CD4-positive, alpha-beta T cell treated with Interferon gamma for 1 hour (primary cell): Measurements from ENCODE around the gene RET.

ENCODE experiments used
- DNase-seq: peaks from one replicate; pipeline ENCODE4 v3.0.0-alpha.2; 2020

Gene RET

DNA sequence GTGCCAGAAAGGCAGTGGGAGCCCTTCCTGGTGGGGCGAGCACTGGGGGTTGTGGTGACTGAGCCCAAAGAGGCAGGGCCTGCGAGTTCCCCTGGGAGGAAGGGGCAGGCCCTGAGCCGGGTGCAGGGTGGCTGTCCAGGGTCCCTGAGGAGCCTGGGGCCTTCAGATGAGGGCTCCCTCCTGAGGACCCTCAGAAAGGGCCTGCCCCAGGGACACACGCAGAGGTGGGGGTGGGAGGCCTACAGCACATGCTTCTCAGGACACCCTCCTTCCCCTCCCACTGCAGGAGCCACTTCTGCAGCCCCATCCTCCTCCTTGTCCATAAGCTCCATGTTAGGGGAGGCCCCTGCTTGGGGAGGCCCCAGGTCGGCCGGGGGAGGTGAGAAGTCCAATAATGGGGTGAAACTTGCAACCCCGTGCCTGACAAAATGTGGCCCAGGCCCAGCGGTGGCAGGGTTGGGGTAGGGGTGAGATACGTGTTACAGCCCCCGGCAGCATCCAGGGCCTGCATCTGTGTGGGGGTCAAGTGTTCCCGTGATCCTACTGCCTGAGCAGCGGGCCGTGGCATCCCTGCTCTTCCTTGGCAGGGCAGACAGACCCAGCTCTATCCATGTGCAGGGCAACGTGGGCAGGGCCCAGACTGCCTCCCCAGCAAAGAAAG is 31.8 kb upstream of the RET start:
- DNase-seq, result no peak

DNA sequence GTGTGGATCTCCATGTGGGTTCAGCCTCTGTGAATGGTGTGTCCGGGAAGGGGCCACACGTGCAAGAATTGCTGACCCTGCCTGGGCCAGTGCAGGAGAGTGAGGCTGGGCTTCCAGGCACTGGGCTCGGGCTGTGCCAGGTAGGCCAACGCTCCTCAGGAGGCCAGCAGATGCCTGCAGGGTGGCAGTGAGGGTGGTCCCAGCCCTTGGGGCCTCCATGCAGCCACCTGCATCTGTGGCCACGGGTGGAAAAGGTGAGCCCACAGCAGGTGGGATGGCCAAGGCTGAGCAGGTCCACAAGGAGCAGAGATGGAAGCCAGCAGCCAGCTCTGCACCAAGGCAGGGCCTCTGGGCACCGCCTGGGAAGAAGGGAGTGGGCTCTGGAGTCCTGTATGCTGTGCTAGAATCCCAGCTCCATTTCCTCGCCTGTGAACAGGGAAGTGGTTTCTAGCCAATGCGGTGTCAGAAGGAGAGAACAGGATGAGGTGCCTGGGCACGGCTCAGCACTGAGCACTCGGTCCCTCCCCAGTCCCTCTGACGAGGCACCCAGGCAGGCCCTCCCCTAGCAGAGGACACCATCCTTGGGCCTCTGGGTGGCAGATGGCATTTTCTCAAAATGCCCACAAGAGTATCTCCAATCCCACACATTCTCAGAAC is 31.1 kb upstream of the RET start:
- no peak for DNase-seq

DNA sequence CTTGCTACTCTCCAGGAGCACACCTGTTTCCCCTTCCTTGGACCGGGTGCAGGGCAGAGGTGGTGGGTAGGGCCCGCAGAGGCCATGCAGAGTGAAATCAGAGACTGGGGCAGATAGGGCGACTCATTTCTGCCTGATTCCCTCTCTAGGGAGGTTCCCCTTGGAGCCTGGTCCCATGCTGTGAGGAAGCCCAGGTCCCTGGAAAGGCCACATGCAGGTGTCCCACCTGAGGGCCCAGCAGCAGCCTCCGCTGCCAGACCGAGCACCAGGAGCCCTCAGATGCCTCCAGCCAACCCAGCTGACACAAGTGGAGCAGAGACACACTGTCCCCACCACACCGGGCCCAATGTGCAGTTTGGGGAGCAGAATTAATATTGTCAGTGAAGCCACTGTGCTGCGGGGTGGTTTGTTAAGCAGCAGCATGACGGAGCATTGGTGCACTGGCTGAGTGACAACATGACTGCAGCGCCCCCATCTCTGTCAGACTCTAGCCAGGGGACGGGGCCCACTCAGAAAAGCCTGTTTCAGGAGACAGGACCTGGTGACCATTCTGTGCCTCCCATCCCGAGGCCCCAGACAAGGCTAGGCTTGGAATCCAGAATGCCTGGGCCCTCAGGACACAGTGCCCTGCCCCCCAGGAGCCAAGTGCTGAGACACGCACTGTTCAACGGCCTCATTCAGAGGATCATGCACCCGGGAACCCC is 30.4 kb upstream of the RET start:
- no peak for DNase-seq

DNA sequence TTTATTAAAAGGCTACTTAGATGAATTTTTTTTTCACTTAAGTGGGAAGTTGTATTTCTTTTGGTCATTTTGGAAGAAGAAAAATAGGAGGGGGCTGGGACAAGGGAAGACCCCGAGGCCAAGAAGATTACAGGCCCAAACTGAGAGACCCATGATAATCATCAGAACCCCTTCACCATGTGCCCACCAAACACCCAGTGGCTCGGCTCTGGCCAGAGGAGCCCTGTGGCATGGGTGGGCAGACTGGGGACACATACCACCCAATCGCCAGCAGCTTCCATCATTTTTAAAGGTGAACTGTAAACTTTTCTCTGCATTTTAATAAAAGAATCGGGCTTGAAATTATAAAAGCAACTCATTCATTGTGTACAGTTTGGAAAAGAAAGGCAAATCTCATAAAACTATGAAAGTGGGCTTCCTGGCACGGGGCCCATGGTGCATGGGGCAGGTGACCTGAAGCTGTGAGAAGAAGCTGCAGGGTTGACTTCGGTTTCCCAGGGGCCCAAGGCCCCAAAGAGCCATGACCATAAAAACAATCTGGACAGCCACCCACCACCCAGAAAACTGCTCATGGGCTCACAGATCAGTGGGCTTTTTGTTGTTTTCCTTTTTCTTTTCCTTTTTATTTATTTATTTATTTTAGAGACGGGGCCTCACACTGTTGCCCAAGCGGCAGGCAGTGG is 29.4 kb upstream of the RET start:
- DNase-seq, result no peak

DNA sequence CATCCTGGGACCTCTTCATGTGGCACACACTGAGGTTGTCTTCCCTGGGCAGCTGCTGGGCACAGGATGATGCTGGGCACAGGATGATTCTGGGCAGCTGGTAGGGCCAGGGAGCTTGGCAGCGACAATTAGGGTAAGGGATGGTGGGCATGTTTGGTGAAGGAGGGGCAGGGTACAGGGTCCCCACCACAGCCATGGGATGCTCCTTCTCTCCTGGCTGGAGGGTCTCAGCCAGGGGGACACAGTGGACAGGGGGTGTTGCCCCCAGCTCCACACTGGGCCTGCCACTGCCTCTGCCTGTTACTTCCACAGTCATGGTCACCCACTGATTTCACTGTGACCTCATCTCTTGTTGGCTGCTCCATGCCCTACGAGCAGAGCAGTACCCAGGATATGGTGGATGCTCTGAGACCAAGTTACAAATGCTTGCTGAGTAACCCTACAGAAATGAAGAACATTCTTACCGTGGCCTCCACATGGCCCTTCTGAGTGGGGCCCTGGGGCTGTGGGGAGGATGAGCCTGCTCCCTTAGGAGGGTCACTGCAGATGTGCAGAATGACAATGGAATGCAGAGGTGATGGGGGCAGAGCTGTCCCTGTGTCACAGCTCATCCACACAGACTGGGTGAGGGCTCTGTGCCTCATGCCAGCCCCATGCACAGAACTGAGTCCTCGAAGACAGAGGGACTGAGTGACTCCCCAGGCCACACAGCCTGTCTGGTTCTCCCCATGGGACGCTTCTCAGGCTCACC is 28.4 kb upstream of the RET start:
- no peak for DNase-seq

DNA sequence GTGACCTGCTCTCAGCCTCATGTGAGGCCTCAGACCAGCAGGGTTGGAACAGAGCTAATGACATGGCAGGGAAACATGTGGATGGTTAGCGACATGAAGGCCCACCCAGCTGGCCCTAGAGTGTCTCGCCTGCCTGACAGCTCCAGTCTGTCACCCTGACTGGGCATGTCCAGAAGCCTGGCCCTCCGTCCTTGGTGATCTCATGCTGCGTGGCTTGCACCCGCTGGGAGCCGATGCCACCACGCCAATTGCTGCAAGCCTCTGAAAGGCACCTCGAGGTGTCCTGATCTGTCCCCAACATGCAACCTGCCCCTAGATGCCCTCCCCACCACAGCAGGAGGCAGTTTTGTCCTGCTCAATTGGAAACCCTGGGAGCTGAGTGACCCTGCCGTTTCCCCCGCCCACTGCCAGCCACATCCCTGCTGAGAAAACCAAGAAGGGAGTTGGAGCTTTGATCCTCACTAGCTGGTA is 27.8 kb upstream of the RET start:
- no peak for DNase-seq

DNA sequence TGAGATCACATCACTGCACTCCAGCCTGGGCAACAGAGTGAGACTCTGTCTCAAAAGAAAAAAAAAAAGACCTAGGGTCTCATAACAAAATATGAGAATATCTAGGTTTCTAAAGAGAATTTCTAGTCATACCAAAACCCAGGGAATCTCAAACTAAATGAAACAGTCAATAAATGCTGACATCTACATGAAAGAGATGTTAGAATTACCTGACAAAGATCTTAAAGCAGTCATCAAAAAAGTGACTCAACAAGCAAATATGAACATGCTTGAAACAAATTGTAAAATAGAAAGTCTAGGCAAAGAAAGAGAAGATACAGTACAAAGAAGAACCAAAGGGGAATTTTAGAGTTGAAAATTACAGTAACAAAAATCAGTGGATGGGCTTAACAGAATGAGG is 26.9 kb upstream of the RET start:
- no peak for DNase-seq

DNA sequence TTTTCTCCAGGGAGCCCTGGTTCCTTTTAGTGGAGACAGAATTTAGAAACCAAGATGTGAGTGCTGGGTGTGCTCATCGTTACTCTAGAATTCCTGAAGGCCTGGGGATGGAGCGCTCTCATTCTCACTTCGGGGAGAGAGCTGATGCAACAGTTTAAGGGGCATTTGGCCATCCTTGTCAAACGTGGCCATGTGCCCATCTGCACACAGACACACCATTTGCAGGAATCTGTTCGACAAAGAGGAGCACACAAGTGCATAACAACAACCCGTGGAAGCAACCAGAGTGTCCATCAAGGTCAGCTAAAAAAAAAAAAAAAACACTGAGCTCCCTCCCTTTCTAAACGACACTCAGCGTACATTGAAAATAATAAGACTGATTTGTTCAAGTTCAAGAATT is 23.0 kb upstream of the RET start:
- no peak for DNase-seq

DNA sequence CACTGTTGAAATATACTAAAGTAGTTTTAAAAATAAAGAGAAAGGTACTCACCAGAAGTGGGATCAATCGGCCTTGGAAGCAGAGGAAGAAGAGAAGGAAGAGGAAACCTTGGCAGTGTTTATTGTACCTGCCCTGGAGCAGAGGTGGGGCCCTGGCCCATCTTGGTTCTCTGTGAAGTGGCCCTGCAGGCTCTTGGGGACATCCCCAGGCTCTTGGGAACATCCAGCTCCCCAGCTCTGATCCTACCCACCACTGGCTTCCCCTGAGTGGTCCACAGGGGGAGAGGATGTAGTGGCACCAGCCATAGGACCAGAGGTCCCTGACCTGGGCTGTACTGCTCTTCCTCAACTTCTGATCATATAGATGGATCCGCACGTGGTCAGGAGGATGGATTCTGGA is 22.3 kb upstream of the RET start:
- DNase-seq, result no peak

DNA sequence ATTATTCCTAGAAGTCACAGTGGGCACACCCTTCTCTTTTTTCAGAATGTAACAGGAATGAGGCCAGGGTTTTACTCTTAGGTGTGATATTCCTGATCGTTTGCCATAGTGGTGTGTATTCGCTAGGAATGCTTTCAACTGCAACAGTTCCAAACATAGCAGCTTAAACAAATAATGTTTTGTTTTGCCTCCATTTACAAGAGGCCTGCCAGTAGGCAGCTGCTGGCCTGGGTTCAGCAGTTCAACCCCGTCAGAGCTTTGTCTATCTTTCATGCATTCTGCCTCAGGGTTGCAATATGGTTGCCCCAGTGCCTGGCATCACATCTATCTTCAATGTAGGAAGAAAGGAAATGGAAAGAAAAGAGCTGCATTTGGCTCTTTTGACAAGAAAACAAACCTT is 21.7 kb upstream of the RET start:
- no peak for DNase-seq

DNA sequence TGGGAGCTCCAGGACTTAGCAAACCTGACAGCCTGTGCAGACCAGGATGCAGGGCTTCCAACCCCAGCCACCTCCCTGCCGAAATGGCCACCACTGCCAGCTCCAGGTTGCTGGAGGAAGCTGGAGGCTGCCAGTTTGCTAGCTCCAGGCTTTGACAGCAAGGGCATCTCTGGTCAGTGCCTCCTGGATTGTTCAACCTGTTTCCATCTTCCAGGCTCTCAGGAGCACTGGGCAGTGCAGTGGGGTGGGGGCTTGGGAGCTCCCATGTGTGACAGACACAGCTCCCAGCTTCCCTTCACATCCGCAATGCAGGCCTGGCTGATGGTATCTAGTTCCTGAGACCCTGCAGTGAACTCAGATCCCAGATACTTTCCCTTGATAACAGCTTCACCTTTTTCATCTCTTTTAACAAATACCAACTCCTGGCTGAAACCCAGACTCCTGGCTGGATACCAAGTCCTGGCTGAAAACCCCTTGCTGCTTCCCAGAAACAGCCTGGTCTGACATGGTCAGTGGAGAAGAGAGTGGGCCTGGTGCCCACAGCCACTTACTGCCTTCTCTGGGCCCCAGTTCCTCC is 20.8 kb upstream of the RET start:
- no peak for DNase-seq

DNA sequence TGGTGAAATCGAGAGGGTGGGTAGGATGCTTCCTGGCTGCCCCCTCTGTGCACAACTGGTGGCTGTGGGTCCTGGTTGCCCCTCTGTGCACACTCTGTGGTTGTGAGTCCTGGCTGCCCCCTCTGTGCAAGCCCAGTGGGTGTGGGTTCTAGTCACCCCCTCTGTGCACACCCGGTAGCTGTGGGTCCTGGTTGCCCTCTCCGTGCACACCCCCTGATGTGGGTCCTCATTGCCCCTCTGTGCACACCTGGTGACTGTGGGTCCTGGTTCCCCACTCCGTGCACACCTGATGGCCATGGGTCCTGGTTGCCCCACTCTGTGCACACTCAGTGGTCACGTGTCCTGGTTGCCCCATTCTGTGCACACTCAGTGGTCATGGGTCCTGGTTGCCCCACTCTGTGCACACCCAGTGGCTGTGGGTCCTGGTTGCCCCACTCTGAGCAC is 20.3 kb upstream of the RET start:
- DNase-seq, result no peak

DNA sequence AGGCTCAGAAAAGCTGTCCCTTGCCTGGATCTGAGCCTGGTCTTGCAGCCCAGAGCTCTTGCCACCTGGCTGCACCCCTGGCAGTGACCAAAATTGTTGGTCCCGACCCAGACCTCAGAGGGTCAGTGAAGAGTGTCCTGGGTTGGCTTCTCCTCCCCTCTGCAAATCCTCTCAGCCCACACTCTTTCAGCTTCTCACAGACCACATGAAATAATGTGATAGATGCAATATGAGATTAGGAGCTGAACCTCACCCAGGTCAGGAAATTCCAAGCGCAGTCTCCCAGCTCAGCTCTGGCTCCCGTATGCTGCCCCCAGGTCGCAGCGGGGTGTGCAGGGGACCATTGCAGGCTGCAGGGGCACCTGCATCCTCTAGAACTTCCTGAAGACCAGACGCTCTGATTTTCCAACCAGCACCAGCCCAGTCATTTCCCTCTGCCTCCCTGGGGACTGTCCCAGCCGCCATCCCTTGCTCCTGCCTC is 19.6 kb upstream of the RET start:
- DNase-seq, result no peak

DNA sequence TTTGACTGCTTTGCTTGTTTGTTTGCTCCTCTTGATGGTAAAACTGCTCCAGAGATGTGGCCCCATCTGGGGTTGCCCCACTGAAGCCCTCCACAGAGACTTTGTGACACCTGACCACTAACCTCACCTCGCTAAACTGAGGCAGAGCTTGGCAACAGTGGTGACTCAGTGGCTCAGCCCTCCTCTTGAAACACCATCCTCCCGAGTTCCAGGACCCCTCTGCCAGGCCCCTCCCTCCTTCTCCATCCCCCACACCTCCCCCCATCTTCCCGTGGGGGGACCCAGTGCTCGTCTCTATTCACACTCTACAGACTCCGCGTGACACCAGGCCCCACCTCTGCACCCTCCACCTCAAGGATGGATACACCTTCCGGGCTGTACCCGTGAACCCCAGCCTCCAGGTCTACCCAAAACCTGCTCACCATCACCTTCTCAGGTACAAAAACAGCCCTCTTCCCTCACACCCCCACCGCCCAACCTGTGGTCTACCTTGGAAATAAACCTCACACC is 19.0 kb upstream of the RET start:
- no peak for DNase-seq

DNA sequence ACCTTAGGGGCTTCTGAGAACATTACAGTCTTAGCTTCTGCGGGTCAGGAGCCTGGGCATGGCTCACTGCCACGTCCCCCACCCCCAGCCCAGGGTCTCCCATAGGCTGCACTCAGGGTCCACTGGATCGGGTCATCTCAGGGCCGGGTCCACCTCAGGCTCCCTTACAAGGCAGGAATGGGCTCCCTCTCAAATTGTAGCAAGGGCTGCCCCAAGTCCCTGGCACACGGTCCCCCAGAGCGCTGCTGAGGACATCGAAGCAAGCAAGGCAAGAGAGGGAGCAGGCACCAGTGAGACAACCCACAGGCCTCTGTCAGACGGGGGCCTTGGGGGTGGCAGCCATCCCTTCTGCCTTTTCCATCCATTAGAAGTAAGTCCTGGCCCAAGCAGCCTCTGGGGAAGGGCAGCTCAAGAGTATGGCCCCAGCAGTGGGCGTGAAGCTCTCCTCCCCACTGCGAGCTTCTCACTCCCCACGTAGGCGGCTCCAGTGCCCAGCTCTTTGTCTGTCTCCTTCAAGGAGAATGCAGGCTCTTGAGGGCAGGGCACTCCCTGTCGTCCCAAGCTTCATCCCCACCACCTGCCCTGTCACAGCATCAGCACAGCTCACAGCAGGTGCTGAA is 18.0 kb upstream of the RET start:
- DNase-seq, result no peak

DNA sequence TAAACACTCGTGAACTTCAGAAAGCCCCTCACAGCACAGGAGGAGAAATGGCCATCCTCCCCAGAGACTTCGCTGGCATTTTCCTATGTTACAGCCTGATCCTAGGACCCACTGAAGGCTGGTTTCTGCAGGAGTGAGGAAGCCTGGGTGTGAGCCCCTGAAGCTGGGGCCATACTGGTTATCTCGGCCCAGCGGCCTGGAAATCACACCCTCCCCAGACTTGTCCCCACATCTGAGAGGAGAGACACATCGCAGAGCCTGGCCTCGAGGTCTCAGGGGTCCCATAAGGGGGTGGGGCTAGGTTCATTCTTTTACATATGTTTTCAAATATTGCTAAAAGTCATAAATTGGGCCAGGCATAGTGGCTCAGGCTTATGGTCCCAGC is 17.5 kb upstream of the RET start:
- no peak for DNase-seq

DNA sequence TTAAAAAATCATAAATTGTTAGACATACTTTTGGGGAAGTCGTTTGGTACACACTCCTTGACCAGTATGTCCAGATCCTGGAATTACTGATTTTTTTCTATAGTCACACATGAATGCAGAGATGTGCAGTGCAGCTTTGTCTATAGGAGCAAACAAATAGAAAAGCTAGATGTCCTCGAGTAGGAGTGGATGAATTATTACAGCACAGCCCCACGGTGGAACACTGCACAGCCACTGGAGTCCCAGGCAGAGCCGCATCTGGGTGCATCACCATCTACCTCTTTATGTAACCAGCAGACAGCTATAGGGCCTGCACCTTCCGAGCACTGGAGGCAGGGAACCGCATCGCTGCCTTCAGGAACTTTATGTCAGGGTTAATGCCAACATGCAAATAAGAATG is 17.0 kb upstream of the RET start:
- no peak for DNase-seq

DNA sequence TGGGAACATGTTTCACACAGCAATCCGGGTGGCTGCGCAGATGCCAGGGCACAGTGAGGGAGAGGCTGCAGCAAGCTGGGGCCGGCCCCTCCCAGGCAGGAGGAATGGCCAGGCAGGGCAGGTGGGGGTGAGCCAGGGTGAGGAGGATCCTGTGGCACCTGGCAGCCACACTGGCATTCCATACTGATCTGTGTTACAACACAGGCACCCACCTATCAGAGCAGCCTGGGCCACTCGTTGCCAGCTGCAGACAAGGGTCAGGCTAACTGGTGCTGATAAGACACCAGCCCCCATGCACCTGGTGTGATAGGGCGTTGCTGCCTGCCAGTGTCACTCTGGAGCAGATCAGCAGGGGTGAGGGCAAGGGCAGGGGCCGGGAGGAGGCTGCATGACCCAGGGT is 16.6 kb upstream of the RET start:
- no peak for DNase-seq

DNA sequence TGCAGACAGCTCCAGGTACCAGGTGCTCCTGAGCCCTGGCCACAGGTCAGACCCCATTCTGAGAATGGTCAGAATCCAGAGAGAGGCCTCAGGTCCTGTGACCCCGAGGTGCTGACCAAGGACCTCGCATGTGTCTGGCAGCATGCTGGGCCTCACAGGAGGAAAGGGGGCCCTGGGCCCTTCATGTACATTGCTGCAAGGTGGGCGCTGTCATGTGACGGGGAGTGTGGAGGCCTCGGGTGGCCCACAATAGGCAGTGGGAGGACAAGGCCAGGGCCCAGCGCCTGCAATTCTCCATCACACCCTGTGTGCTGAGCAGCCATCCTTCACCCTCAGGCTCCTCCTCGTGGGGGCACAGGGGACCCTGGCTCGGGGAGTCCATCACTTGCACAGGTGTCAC is 15.5 kb upstream of the RET start:
- no peak for DNase-seq

DNA sequence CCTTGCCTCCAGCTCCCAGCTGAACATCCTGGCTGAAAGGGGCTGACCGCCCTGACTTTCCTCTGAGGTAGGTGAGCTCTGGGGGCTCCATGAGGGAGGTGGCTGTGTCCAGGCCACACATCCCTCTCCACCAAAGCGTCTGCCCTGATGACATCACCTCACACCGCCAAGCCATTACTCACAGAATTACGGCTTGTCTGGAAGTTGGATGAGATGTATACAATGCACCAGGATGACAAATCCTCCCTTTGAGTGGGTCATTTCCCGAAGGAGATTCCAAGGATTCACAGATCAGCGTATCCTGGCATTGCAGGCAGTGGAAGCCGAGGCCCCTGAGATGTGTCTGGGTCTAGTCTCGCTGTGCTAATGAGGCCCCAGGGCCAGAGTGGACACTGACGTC is 15.1 kb upstream of the RET start:
- no peak for DNase-seq

DNA sequence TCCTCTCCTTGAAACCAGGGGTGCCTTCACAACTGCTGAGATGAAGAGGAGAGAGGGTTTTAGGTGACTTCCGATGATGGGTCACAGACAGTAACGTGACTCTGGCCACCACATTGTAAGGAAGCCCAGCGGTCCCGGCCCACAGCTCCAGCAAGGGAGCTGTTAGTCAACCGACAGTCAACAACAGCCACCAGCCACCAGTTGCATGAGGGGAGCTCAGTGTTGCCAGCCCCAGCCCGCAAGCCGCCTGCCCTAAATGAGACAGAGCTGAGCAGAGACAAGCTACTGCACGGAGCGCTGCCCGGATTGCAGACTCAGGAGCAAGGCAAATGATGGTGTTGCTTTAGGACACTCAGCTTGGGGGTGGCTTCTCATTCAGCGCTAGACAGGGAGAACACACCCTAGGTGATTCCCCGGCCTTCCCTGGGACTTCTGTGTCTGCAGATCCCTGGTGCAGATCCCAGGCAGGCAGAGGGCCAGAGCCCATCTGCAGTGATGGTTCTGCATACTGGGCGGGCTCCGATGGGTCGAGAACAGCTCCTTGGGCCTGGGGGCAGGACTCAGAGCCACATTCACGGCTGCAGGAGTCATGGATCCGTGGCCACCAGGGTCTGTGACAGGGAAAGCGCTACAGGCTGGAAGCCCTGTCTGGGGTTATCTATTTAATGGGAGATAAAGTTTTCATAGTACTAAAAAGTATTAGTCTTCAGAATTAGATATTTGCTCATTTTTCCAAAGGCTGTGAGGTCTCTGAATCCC is 14.3 kb upstream of the RET start:
- no peak for DNase-seq
